HUES64 (cell line): ENCODE results near the gene SLC22A24. TPM values are rescaled to one million over a fixed set of nuclear protein-coding genes. Genes with fewer than 3 reads are reported as not detected.

Source experiments
- H3K27ac ChIP-seq: 2 replicates; pipeline ENCODE4 v1.7.0; 2013; ENCODE audit warnings: low read depth, low read length, inconsistent platforms
- H3K27me3 ChIP-seq: 2 replicates; pipeline ENCODE4 v1.6.1; 2013; ENCODE audit warnings: mild to moderate bottlenecking, low read length; ENCODE audit not compliant: insufficient read depth
- H3K36me3 ChIP-seq: 2 replicates; pipeline ENCODE4 v1.6.1; 2013; ENCODE audit warnings: mild to moderate bottlenecking, low read length; ENCODE audit not compliant: insufficient read depth
- H3K4me1 ChIP-seq: 2 replicates; pipeline ENCODE4 v1.6.1; 2013; ENCODE audit warnings: mild to moderate bottlenecking, low read length, moderate library complexity; ENCODE audit not compliant: insufficient read depth
- H3K4me3 ChIP-seq: 2 replicates; pipeline ENCODE4 v1.5.1; 2013; ENCODE audit warnings: mild to moderate bottlenecking, low read length, moderate library complexity
- H3K9ac ChIP-seq: 2 replicates; pipeline ENCODE4 v1.6.1; 2013; ENCODE audit warnings: mild to moderate bottlenecking, low read depth, low read length
- H3K9me3 ChIP-seq: 2 replicates; pipeline ENCODE4 v1.6.1; 2013; ENCODE audit warnings: low read depth, low read length; ENCODE audit not compliant: insufficient read depth
- WGBS: fragments of 150-250, 120-280 bp; methylation state at CpG from one replicate; pipeline ENCODE4 v1.1.7; 2013; ENCODE audit warnings: missing lambda C conversion rate; 5-methylcytosine and 5-hydroxymethylcytosine counted together
- polyA plus RNA-seq, 2 experiments: library from polyadenylated mRNA; stranded (reverse); fragments of 50-300 nt; gene quantifications; one replicate each; pipeline ENCODE4 v1.2.3, GENCODE V29; 2013

The SLC22A24 gene
- polyA plus RNA-seq (2013, experiment 1 of 2): not detected
- not detected for polyA plus RNA-seq (2013, experiment 2 of 2)

DNA sequence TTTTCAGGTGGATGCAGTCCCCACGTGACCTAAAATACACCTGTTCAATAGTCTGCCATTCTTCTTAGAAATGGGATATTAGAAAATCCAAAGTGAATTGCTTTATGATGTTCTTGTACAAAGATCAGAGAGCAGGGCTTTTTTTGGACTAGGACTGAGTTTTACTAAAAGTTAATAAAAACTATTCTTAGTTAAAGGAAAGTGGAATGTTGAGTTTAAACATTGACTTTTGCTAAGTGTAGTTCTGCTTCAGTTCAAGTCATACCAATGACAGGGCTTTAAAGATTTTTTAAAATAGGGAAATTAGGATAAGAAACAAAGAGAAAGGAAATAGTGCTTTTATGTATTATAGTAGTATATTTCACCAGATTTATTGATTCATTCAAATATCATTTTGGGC is at the start of gene SLC22A24:
Gene SLC22A24 (minus strand): TSS at position 101 of the 400 bp plus-strand sequence. CDS start 442 bp downstream, outside the sequence.
- WGBS: 75% methylated on average over 1 of the region's 1 CpG

GRCh38 chr11:63180536-63180935 is 36.5 kb upstream of the SLC22A24 start:
- H3K27me3 ChIP-seq: no peaks in the 10 kb centered on the region
- no peaks in the 10 kb centered on the region for H3K36me3 ChIP-seq
- no peak overlapping the region for H3K9ac ChIP-seq
- H3K4me1 ChIP-seq: peaks cover 25% of the 10 kb centered on the region
- H3K27ac ChIP-seq: peak overlapping the region; percentile 54
- H3K9me3 ChIP-seq: peaks cover 3% of the 10 kb centered on the region; the same call in 1 of the 2 replicates
- 71% methylated on average over 1 of the region's 1 CpG for WGBS
- H3K4me3 ChIP-seq: no peak overlapping the region

More for the DNA sequence above, at the start of gene SLC22A24:
- Histone ChIP-seq H3K27ac (no peak within 1 kb of the TSS), H3K4me3 (no peak within 1 kb of the TSS), H3K4me1 (no peaks in the 10 kb centered on the region), H3K9ac (no peak within 1 kb of the TSS), H3K27me3 (no peaks in the 10 kb centered on the region), H3K36me3 (no peaks in the 10 kb centered on the region), H3K9me3 (no peaks in the 10 kb centered on the region)

GRCh38 chr11:63179432-63180041 is 35.5 kb upstream of the SLC22A24 start:
- H3K9ac ChIP-seq: peak overlapping the region; percentile 13; the same call in 1 of the 2 replicates
- H3K36me3 ChIP-seq: no peaks in the 10 kb centered on the region
- H3K4me3 ChIP-seq: no peak overlapping the region
- H3K27ac ChIP-seq: peak overlapping the region; percentile 54
- H3K9me3 ChIP-seq: peaks cover 3% of the 10 kb centered on the region; the same call in 1 of the 2 replicates
- peaks cover 25% of the 10 kb centered on the region for H3K4me1 ChIP-seq
- H3K27me3 ChIP-seq: no peaks in the 10 kb centered on the region
- 22% methylated on average over 1 of the region's 1 CpG for WGBS

DNA sequence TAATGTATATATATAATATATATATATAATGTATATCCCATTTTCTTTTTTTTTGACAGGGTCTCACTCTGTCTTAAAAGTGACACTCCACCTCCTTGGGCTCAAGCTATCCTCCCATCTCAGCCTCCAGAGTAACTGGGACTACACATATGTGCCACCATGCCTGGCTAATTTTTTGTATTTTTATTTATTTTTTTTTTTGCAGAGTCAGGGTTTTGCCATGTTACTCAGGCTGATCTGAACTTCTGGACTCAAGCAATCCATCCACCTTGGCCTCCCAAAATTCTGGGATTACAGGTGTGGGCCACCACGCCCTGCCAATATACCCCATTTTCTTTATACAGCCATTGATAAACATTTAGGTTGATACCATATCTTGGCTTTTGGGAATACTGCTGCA is 33.9 kb upstream of the SLC22A24 start:
- H3K27ac ChIP-seq: no peak overlapping the region
- H3K4me1 ChIP-seq: peaks cover 25% of the 10 kb centered on the region
- H3K9ac ChIP-seq: no peak overlapping the region
- no peaks in the 10 kb centered on the region for H3K27me3 ChIP-seq
- peaks cover 3% of the 10 kb centered on the region; the same call in 1 of the 2 replicates for H3K9me3 ChIP-seq
- H3K36me3 ChIP-seq: no peaks in the 10 kb centered on the region
- no peak overlapping the region for H3K4me3 ChIP-seq
- WGBS: 100% methylated on average over 1 of the region's 1 CpG

- no peak overlapping the region for H3K27ac ChIP-seq
- no peak overlapping the region for H3K4me3 ChIP-seq
- no peak overlapping the region for H3K9ac ChIP-seq
- H3K9me3 ChIP-seq: no peaks in the 10 kb centered on the region
- H3K36me3 ChIP-seq: no peaks in the 10 kb centered on the region
- 92% methylated on average over 4 of the region's 4 CpGs for WGBS
- H3K27me3 ChIP-seq: no peaks in the 10 kb centered on the region
- H3K4me1 ChIP-seq: no peaks in the 10 kb centered on the region
Measured at GRCh38 chr11:63165706-63166310, 21.8 kb upstream of the SLC22A24 start.

GRCh38 chr11:63155794-63156193 is 11.8 kb upstream of the SLC22A24 start:
- Histone ChIP-seq H3K36me3 (no peaks in the 10 kb centered on the region), H3K9me3 (no peaks in the 10 kb centered on the region), H3K4me1 (no peaks in the 10 kb centered on the region), H3K27me3 (no peaks in the 10 kb centered on the region), H3K9ac (no peak overlapping the region), H3K4me3 (no peak overlapping the region), H3K27ac (no peak overlapping the region)
- 93% methylated on average over 1 of the region's 1 CpG for WGBS

GRCh38 chr11:63146581-63146980 is 2.6 kb upstream of the SLC22A24 start:
- no peak overlapping the region for H3K4me3 ChIP-seq
- H3K27ac ChIP-seq: no peak overlapping the region
- WGBS: 89% methylated on average over 1 of the region's 2 CpGs
- no peaks in the 10 kb centered on the region for H3K27me3 ChIP-seq
- no peak overlapping the region for H3K9ac ChIP-seq
- H3K36me3 ChIP-seq: no peaks in the 10 kb centered on the region
- H3K9me3 ChIP-seq: no peaks in the 10 kb centered on the region
- H3K4me1 ChIP-seq: no peaks in the 10 kb centered on the region

- no peaks in the 10 kb centered on the region for H3K27me3 ChIP-seq
- no peaks in the 10 kb centered on the region for H3K4me1 ChIP-seq
- 82% methylated on average over 3 of the region's 3 CpGs for WGBS
Measured at GRCh38 chr11:63142459-63142858, 1.6 kb downstream of the SLC22A24 start.

DNA sequence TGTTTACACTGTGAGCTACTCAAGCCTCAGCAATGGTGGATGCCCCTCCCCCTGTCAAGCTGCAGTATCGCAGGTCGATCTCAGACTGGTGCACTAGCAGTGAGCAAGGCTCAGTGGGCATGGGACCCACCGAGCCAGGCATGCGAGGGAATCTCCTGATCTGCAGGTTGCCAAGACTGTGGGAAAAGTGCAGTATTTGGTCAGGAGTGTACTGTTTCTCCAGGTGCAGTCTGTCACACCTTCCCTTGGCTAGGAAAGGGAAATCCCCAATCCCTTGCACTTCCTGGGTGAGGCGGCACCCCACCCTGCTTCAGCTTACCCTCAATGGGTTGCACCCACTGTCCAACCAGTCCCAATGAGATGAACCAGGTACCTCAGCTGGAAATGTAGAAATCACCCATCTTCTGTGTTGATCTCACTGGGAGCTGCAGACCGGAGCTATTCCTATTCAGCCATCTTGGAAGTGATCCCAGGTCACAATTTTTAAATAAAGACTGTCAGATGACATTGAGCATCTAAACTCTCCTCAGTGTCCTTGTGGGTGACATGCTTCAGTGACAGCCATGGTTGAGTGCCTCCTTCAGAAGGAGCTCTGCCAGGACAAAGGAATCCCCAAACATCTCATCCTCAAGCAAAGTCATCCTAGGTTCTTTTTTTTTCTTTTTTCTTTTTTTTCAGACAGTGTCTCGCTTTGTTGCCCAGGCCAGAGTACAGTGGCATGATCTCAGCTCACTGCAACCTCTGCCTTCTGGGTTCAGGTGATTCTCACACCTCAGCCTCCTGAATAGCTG is 10.8 kb downstream of the SLC22A24 start:
- WGBS: 83% methylated on average over 7 of the region's 7 CpGs
- no peaks in the 10 kb centered on the region for H3K36me3 ChIP-seq
- H3K4me1 ChIP-seq: no peaks in the 10 kb centered on the region
- no peak overlapping the region for H3K4me3 ChIP-seq
- no peak overlapping the region for H3K9ac ChIP-seq
- H3K27me3 ChIP-seq: no peaks in the 10 kb centered on the region
- no peak overlapping the region for H3K27ac ChIP-seq
- H3K9me3 ChIP-seq: no peaks in the 10 kb centered on the region

More at GRCh38 chr11:63142459-63142858, 1.6 kb downstream of the SLC22A24 start:
- Histone ChIP-seq H3K27ac (no peak overlapping the region), H3K9ac (no peak overlapping the region), H3K9me3 (no peaks in the 10 kb centered on the region), H3K36me3 (no peaks in the 10 kb centered on the region), H3K4me3 (no peak overlapping the region)

DNA sequence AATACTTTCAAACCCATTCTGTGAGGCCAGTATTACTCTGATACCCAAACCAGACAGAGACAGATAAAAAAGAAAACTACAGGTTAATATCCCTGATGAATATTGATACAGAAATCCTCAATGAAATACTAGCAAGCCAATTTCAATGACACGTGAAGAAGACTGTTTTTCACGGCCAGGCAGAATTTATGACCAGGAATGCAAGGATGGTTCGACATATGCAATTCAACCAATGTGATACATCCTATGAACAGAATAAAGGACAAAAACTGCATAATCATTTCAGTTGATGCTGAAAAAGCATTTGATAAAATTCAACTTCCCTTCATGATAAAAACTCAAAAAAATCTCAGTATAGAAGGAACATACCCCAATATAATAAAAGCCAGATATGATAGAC is 44.5 kb downstream of the SLC22A24 start:
- Histone ChIP-seq H3K9me3 (peaks cover 27% of the 10 kb centered on the region), H3K27ac (no peak overlapping the region), H3K4me1 (no peaks in the 10 kb centered on the region), H3K4me3 (no peak overlapping the region), H3K27me3 (no peaks in the 10 kb centered on the region), H3K9ac (no peak overlapping the region), H3K36me3 (no peaks in the 10 kb centered on the region)
- 93% methylated on average over 3 of the region's 3 CpGs for WGBS

GRCh38 chr11:63080682-63081081 is 63.3 kb downstream of the SLC22A24 start:
- Histone ChIP-seq H3K9me3 (peaks cover 15% of the 10 kb centered on the region), H3K4me3 (no peak overlapping the region), H3K9ac (no peak overlapping the region), H3K27ac (no peak overlapping the region), H3K27me3 (no peaks in the 10 kb centered on the region), H3K4me1 (no peaks in the 10 kb centered on the region), H3K36me3 (no peaks in the 10 kb centered on the region)
- 84% methylated on average over 2 of the region's 2 CpGs for WGBS
